HG02571 (cell line): ENCODE results near the gene SMIM33.
"Not testable (repeated sequence)": the region's sequence is repeated elsewhere in the genome, so short reads cannot be mapped to it uniquely, and the experiment has no call there.

Experiments
- ATAC-seq: cut with Tn5 transposase; IDR thresholded peaks from one replicate; pipeline ENCODE4 v1.9.1; 2021; ENCODE audit warnings: mild to moderate bottlenecking, moderate library complexity; ENCODE audit not compliant: unreplicated experiment

Gene SMIM33

DNA sequence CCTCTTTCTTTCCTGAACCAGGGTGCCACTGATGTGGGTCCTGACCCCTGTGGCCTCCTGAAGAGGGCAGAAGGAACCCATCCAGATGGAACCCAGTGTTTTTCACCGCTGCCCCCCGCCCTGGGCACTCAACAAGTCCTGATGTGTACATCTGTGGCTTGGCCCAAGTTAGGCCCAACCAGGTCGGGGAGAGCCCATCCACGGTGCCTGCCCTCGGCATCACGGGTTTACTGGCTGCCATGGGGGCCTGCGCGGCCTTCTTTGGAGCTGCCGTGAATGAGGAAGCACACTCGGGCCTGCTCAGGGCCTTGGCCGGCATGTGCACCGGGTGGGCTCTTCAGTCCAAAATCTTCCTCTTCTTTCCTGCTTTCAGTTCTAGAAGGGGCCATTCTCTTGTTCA lies 14.0 kb upstream of the SMIM33 start:
- no peak for ATAC-seq

- ATAC-seq = no peak
Measured at GRCh38 chr5:139457241-139457640, 13.6 kb upstream of the SMIM33 start.

DNA sequence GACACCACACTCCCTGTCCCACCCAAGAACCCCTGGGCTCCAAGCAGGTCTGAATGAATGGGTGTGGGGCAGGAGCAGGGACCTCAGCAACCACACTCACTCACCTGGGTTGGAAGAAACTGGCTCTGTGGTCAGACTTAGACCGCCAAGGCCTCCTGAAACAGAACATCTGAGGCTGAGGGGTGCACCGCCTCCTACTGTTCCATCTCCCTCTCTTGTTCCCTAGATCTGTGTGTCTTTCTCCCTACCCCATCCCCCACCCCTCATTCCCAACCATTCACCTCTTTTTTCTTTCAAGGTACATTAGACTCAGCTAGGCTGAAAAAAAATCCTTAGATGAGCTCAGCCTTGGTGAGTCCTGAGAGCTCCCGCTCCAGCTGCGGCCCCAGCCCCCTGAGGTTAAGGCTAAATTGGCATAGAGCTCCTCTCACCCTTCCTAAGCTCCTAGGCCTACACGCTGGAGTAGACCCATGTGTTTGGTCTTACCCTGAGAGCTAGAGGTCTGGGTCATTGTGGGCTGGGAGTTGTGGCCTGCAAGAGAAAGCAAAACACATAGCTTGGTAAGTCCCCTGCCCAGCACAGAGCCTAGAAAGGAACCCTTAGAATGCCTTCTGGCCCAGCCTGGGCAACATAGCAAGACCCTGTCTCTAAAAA lies 13.0 kb upstream of the SMIM33 start:
- ATAC-seq = no peak

GRCh38 chr5:139458580-139459407 lies 12.0 kb upstream of the SMIM33 start:
- peak; percentile 42 for ATAC-seq

- ATAC-seq = peak; percentile 38
Measured at GRCh38 chr5:139459451-139459934, 11.3 kb upstream of the SMIM33 start.

DNA sequence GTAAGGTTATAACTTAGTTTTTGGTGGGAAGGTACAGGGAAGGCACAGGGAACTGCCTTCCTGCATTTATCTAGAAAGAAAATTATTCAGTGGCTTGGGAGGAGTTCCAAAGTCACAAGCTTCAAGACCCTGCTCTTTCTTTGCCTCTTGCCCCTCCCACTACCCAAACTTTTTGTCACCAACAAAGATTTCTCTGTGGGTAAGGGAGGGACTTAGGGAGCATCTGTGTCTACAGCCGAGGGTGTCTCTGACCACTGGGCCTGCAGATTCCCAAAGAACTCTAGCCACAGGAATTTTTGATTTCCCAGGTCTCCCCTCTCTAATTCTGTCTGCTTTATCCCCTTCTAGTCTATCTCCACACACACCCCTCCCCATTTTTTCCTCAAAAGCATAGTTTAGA lies 10.3 kb upstream of the SMIM33 start:
- ATAC-seq = no peak

GRCh38 chr5:139461176-139461575 lies 9.6 kb upstream of the SMIM33 start:
- ATAC-seq = no peak

DNA sequence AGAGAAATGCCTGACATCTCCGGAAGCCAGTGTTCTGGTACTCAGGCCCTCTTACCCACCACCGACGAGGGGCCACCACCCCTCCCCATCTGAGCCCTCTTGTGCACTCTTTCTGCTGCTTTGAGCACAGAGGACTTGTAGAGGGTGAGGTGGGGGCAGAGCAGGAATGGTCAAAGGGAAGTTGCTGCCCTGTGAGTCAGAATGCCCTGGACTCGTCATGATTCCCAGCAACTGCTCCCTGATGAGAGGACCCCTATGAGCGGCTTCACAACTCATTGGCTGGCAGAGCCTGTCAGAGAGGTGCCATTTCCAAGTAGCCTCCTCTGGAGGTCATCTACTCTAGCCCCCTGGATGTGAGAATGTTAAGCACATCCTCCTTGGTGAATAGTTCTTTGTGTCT lies 9.1 kb upstream of the SMIM33 start:
- no peak for ATAC-seq

DNA sequence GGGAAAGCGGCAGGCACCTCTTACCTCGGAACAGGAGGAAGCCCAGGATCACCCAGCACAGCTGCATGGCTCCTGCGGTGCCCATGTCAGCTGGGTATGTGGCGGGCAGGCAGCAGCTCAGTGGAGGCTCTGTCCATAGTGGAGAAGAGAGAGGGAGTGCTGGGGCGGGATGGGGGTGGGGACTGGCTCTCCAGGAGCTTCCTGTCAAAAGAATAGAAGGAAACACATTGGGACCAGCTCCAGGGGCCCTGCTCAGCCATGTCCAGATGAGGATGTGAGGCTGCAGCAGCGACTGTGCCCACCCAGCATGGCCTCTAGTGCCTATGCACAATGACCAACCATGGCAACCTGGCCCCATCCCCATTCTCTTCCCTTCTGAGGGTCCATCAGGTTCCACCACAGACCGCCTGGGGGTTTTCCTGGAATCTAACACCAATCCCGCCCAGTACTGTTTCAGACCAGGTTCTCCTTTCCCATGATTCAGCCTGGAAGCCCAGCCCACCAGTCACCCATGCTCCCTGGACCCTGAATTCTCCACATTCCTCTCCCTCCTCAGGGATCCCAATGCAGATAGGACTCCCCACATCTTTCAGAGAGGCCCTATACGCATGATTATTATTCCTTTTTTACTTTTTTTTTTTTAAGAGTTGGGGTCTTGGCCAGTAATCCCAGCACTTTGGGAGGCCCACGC lies 8.1 kb upstream of the SMIM33 start, which contains the start of gene ECSCR:
TSS of gene ECSCR (minus strand) at position 158 of the 691 bp plus-strand sequence. CDS start at position 85, 73 bp downstream.
- no peak for ATAC-seq

GRCh38 chr5:139468421-139468931 lies 2.3 kb upstream of the SMIM33 start:
- ATAC-seq = no peak

DNA sequence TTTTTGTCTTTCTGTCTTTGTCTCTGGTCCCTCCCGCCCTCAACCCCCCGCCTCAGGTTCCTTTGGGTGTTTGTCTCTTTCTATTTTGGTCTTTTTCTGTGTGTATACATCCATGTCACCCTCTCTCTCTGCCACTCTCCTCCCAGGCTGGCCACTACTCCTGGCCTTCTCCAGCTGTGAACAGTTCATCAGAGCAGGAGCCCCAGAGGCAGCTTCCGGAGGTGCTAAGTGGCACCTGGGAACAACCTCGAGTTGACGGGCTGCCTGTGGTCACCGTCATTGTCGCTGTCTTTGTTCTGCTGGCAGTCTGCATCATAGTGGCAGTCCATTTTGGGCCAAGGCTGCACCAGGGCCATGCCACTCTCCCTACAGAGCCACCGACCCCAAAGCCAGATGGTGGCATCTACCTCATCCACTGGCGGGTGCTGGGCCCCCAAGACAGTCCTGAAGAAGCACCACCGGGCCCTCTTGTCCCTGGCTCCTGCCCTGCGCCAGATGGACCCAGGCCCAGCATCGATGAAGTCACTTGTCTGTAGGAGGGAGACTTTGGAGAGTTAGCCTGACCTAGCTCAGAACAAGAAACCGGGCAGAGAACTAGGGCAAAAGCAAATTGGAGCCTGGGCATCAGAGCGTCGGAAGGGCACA lies 1.7 kb downstream of the SMIM33 start:
- no peak for ATAC-seq

GRCh38 chr5:139473105-139473504 lies 2.3 kb downstream of the SMIM33 start:
- no peak for ATAC-seq

- no peak for ATAC-seq
Measured at GRCh38 chr5:139473565-139473964, 2.8 kb downstream of the SMIM33 start.

DNA sequence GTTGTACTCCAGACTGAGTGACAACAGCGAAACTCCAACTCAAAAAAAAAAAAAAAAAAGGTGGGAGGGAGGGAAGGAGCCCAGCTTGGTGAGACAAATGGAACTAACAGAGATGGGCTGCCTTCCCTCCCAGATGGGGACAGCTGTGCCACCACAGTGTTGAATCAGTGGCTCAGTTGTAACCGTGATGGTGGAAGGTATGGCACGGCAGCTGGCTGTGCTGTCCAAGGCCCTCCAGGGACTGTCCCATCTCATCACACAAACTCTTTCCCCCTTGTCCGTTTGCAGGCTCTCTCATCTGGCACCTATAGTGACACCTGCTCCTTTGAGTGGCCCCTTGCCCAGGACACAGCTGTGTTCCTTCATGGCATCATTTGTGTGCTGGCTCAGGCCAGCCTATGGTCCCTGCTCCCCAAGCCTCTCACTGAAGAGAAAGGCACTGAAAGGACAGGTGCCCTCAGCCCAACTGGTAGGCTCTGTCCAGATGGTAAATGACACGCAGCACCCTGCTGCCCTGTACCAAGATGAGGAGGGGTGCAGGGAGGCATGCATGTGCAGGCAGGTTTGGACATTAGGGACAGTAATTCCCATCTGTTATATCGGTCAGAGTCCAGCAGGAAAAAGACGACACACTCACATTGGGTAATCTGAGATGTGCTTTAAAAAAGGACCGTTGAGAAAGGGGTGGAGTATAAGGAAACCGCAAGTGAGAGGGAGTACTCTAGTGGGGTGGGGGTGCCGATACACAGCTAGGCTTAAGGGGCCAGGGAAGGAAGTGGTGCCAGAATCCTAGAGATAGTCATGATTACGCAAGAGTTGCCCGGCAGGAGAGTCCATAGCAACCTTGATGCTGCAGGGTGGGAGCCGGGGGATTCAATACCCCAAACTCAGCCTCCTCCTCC lies 4.3 kb downstream of the SMIM33 start:
- ATAC-seq = no peak

DNA sequence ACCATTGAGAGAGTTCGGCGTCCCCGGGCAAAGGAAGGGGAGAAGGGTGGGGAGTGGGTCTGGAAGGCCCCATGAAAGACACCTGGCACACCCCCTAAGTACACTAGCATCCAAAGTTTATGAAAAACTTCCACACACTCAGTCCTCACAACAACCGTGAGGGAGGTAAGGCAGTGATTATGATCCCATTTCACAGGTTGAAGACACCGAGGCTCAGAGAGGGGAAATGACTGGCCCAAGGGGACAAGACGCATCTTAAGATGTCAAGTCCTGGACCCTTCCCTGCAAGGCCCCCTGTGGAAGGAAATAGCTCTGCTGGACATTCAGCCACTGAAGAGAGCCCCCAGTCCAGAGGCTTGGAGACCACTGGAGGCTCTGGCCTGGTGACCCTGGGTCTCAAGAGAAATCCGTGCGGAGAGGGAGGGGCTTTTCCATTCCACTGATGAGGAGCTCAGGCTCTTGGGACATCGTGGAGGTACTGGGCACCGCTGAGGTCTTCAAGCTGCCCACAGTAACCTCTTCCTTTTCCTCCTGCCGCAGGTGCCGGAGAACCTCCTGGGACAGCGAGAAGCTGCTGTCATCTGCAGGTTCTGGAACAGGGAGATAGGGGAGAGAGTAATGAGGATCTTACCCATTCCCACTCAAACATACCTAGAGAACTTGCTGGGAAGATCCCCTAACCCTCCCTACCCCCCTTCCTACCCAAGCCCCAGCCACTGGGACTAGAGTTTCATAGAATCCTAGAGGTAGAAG lies 5.2 kb downstream of the SMIM33 start:
- ATAC-seq = no peak

DNA sequence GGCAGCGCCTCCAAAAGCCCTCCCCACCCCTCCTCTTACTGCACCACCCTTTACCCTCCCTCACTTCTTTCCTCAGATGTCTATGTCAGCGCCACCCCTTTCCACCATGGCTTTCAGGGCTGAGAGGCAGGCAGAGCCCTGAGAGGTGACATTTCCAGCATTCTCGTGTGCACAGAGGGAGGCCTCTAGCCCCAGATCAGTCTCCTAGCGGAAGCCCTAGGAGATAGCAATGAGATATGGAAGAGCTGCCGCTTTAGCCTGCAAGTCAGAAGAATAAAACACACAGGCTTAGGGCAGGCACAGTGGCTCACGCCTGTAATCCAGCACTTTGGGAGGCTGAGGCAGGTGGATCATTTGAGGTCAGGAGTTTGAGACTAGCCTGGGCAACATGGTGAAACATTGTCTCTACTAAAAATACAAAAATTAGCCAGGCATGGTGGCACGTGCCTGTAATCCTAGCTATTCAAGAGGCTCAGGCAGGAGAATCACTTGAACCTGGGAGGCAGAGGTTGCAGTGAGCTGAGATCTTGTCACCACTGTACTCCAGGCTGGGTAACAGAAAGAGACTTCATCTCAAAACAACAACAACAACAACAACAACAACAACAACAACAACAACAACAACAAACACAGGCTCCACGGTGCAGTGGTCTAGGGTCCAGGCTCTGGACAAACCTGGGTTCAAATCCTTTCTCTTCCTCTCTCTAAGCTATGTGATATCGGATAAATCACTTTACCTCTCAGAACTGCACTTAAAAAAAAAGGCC lies 8.0 kb downstream of the SMIM33 start:
- ATAC-seq = not testable (repeated sequence)

- ATAC-seq = not testable (repeated sequence)
Measured at GRCh38 chr5:139479729-139480128, 8.9 kb downstream of the SMIM33 start.

- ATAC-seq = no peak
Measured at GRCh38 chr5:139481122-139481533, 10.3 kb downstream of the SMIM33 start.
